Lower leg skin (tissue), 3 donors: ENCODE data around the gene SPATA31C1.

ENCODE experiments used
- POLR2A ChIP-seq, 2 donors: fragments of 450-650 bp; IDR thresholded peaks; one replicate each; pipeline ENCODE4 v1.6.1; 2016 to 2017; ENCODE audit warnings: antibody characterized with exemption in 2 of 2, mild to moderate bottlenecking in 1 of 2, moderate library complexity in 1 of 2
- TF ChIP-seq, protein P1 (sequence below), 3 donors: fragments of 450-650 bp; IDR thresholded peaks; one replicate each; pipeline ENCODE4 v1.5.1; 2016; ENCODE audit warnings: antibody characterized with exemption in 3 of 3, mild to moderate bottlenecking in 3 of 3, moderate library complexity in 2 of 3

DNA sequence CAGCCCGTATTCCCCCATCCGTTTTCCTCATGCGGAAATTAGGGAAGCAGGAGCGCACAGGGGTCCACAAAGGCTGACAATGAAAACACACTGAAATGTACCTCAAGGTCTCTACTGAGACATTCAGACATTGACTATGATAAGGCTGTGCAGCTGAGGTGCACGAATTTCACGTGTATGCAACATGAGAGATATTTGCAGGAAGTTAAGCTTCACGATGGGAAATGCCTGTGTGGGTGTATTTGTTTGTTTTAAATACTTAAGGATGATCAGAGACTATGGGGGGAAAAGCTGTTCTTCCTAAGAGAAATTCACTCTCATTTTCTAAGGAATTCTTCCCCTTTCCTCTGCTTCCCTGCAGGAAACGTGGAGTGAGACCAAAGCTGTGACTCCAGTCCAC, 37.6 kb upstream of the SPATA31C1 start:
- TF ChIP-seq, protein P1, sequence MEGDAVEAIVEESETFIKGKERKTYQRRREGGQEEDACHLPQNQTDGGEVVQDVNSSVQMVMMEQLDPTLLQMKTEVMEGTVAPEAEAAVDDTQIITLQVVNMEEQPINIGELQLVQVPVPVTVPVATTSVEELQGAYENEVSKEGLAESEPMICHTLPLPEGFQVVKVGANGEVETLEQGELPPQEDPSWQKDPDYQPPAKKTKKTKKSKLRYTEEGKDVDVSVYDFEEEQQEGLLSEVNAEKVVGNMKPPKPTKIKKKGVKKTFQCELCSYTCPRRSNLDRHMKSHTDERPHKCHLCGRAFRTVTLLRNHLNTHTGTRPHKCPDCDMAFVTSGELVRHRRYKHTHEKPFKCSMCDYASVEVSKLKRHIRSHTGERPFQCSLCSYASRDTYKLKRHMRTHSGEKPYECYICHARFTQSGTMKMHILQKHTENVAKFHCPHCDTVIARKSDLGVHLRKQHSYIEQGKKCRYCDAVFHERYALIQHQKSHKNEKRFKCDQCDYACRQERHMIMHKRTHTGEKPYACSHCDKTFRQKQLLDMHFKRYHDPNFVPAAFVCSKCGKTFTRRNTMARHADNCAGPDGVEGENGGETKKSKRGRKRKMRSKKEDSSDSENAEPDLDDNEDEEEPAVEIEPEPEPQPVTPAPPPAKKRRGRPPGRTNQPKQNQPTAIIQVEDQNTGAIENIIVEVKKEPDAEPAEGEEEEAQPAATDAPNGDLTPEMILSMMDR (IDR thresholded peaks at IDR 0.05) = no peak
- no peak for TF ChIP-seq POLR2A (IDR thresholded peaks at IDR 0.05)
